Esophagus squamous epithelium (tissue), 4 donors: ENCODE data around the gene UNCX.

ENCODE experiments used
- POLR2A ChIP-seq, 4 donors: fragments of 450-650 bp; IDR thresholded peaks; one replicate each; pipeline ENCODE4 v1.6.1; 2017; ENCODE audit warnings: antibody characterized with exemption in 4 of 4, mild to moderate bottlenecking in 4 of 4, moderate library complexity in 3 of 4
- TF ChIP-seq, protein P1 (sequence below), 6 experiments: fragments of 450-650 bp in 4 of 6; fragments of 200-600 bp in 2 of 6; sonication (generic) in 2 of 6; IDR thresholded peaks; one replicate each; pipeline ENCODE4 v1.5.1; 2016 to 2019; ENCODE audit warnings: antibody characterized with exemption in 6 of 6, mild to moderate bottlenecking in 4 of 6, moderate library complexity in 4 of 6

GRCh38 chr7:1210979-1211608, 21.6 kb upstream of the UNCX start:
- TF ChIP-seq, protein P1, sequence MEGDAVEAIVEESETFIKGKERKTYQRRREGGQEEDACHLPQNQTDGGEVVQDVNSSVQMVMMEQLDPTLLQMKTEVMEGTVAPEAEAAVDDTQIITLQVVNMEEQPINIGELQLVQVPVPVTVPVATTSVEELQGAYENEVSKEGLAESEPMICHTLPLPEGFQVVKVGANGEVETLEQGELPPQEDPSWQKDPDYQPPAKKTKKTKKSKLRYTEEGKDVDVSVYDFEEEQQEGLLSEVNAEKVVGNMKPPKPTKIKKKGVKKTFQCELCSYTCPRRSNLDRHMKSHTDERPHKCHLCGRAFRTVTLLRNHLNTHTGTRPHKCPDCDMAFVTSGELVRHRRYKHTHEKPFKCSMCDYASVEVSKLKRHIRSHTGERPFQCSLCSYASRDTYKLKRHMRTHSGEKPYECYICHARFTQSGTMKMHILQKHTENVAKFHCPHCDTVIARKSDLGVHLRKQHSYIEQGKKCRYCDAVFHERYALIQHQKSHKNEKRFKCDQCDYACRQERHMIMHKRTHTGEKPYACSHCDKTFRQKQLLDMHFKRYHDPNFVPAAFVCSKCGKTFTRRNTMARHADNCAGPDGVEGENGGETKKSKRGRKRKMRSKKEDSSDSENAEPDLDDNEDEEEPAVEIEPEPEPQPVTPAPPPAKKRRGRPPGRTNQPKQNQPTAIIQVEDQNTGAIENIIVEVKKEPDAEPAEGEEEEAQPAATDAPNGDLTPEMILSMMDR (IDR thresholded peaks at IDR 0.05) = no peak
- TF ChIP-seq POLR2A (IDR thresholded peaks at IDR 0.05) = no peak
